HepG2 (cell line): ENCODE measurements around the gene MPP3. TPM values are rescaled to one million over a fixed set of nuclear protein-coding genes. Genes with fewer than 3 reads are reported as not detected.
A peak's percentile ranks its signal among the peaks of the same experiment; 100 is the strongest.

Experiments used
- CERS6 ChIP-seq: sonication (generic); formaldehyde crosslinking; IDR thresholded peaks from 2 replicates; pipeline ENCODE4 v1.5.0; 2020; ENCODE audit warnings: missing genetic modification reagents
- KAT7 ChIP-seq: IDR thresholded peaks from 2 replicates; pipeline ENCODE4 v1.6.1; 2018; ENCODE audit warnings: borderline replicate concordance, missing compliant biosample characterization
- KLF12 ChIP-seq: sonication (generic); formaldehyde crosslinking; IDR thresholded peaks from 2 replicates; pipeline ENCODE4 v1.4.0; 2020; ENCODE audit warnings: missing genetic modification reagents, borderline replicate concordance
- KLF15 ChIP-seq: sonication (generic); formaldehyde crosslinking; IDR thresholded peaks from 2 replicates; pipeline ENCODE4 v1.8.1; 2023; ENCODE audit warnings: borderline replicate concordance, mild to moderate bottlenecking, inconsistent platforms, missing genetic modification reagents, mixed read lengths
- NAIF1 ChIP-seq: sonication (generic); formaldehyde crosslinking; IDR thresholded peaks from 2 replicates; pipeline ENCODE4 v1.5.0; 2020; ENCODE audit warnings: mild to moderate bottlenecking, missing genetic modification reagents, borderline replicate concordance
- NFYC ChIP-seq: IDR thresholded peaks from 2 replicates; pipeline ENCODE4 v1.6.1; 2016; ENCODE audit warnings: missing genetic modification reagents, missing compliant biosample characterization
- PCBP1 ChIP-seq: fragments of 200-400 bp; formaldehyde crosslinking; IDR thresholded peaks from 2 replicates; pipeline ENCODE4 v1.6.1; 2017; ENCODE audit warnings: mild to moderate bottlenecking, low read depth, low read length, borderline replicate concordance
- POLR2A ChIP-seq, 2 experiments: IDR thresholded peaks; 2 replicates each; pipeline ENCODE4 v1.6.1; 2011; ENCODE audit warnings: low read depth in 2 of 2, low read length in 2 of 2, mild to moderate bottlenecking in 1 of 2, moderate library complexity in 1 of 2; ENCODE audit not compliant: insufficient read depth in 1 of 2
- STAG1 ChIP-seq: sonication (generic); formaldehyde crosslinking; IDR thresholded peaks from 2 replicates; pipeline ENCODE4 v1.4.0; 2020; ENCODE audit warnings: missing genetic modification reagents
- TCF12 ChIP-seq, 2 experiments: fragments of 450-650 bp in 1 of 2; sonication (generic) in 1 of 2; formaldehyde crosslinking in 1 of 2; IDR thresholded peaks; 2 replicates each; pipeline versions ENCODE4 v1.6.1 to v1.8.0; 2017 to 2022; ENCODE audit warnings: antibody characterized with exemption in 1 of 2, mild to moderate bottlenecking in 1 of 2, missing genetic modification reagents in 1 of 2, moderate library complexity in 1 of 2
- U2AF2 ChIP-seq: fragments of 200-400 bp; formaldehyde crosslinking; IDR thresholded peaks from 2 replicates; pipeline ENCODE4 v1.6.1; 2017; ENCODE audit warnings: low read depth, mild to moderate bottlenecking, low read length
- YY1 ChIP-seq: IDR thresholded peaks from 2 replicates; pipeline ENCODE4 v1.6.1; 2011; ENCODE audit warnings: low read length, low read depth, moderate library complexity, mild to moderate bottlenecking; ENCODE audit not compliant: insufficient read depth, insufficient replicate concordance
- ZFP41 ChIP-seq: sonication (generic); formaldehyde crosslinking; IDR thresholded peaks from 2 replicates; pipeline ENCODE4 v1.4.0; 2020; ENCODE audit warnings: mild to moderate bottlenecking, missing genetic modification reagents, borderline replicate concordance
- ZFP82 ChIP-seq: sonication (generic); formaldehyde crosslinking; IDR thresholded peaks from 2 replicates; pipeline ENCODE4 v1.5.1; 2020; ENCODE audit warnings: mild to moderate bottlenecking, missing genetic modification reagents, borderline replicate concordance
- ZNF136 ChIP-seq: sonication (generic); formaldehyde crosslinking; IDR thresholded peaks from 2 replicates; pipeline ENCODE4 v1.8.1; 2022; ENCODE audit warnings: low read depth, mild to moderate bottlenecking, moderate library complexity, missing genetic modification reagents
- ZNF232 ChIP-seq: sonication (generic); formaldehyde crosslinking; IDR thresholded peaks from 2 replicates; pipeline ENCODE4 v1.4.0; 2020; ENCODE audit warnings: missing genetic modification reagents, borderline replicate concordance
- ZNF639 ChIP-seq: conservative IDR thresholded peaks from 2 replicates; pipeline ENCODE4 v1.6.1; 2018; ENCODE audit warnings: missing genetic modification reagents
- ZNF652 ChIP-seq: IDR thresholded peaks from 2 replicates; pipeline ENCODE4 v1.6.1; 2016; ENCODE audit warnings: low read depth, borderline replicate concordance
- ZNF724P ChIP-seq: sonication (generic); formaldehyde crosslinking; IDR thresholded peaks from 2 replicates; pipeline ENCODE4 v1.8.0; 2022; ENCODE audit warnings: missing genetic modification reagents, borderline replicate concordance
- ZNF740 ChIP-seq: sonication (generic); formaldehyde crosslinking; IDR thresholded peaks from 2 replicates; pipeline ENCODE4 v1.4.0; 2020; ENCODE audit warnings: missing genetic modification reagents
- ZNF777 ChIP-seq: sonication (generic); formaldehyde crosslinking; IDR thresholded peaks from 2 replicates; pipeline ENCODE4 v1.4.0; 2020; ENCODE audit warnings: missing genetic modification reagents
- ZNF788 ChIP-seq: sonication (generic); formaldehyde crosslinking; IDR thresholded peaks from 2 replicates; pipeline ENCODE4 v1.5.0; 2020; ENCODE audit warnings: mild to moderate bottlenecking, missing genetic modification reagents, borderline replicate concordance
- polyA plus RNA-seq, 8 experiments: library from polyadenylated mRNA; depleted of rRNA in 3 of 8; stranded (reverse) in 7 of 8; unstranded in 1 of 8; fragments of >200 nt; fragmentation: Illumina TruSeq in 4 of 8; extraction: Trizol in 4 of 8; gene quantifications; 2 replicates each; pipeline versions ENCODE4 v1.2.1 to v1.2.3, GENCODE V29; 2011 to 2016; ENCODE audit warnings: low read depth in 4 of 8, missing spikeins in 1 of 8, mixed read lengths in 1 of 8; ENCODE audit not compliant: insufficient read depth in 1 of 8
- total RNA-seq, 5 experiments: library from RNA; depleted of rRNA; stranded (reverse); fragments of >200 nt; fragmentation: Illumina TruSeq; extraction: Trizol; gene quantifications; 2 replicates each; pipeline ENCODE4 v1.2.3, GENCODE V29; 2016; ENCODE audit warnings: low read depth in 1 of 5

The MPP3 gene
- total and polyA plus RNA-seq, 2 of the 13 experiments (the other 11 are each of a cell fraction or from before 2014, with no cell fraction given): 0.91 to 1.8 TPM

GRCh38 chr17:43779145-43780125 is 53.5 kb downstream of the MPP3 start (continued):
- no peak for TF ChIP-seq PCBP1
- peak; percentile 81 for TF ChIP-seq ZNF652 (CRISPR knock-in tag)
- TF ChIP-seq POLR2A (IDR thresholded peaks at IDR 0.05; ENCODE audit: insufficient read depth in 1 of 2, low read depth in 2 of 2, low read length in 2 of 2): peak in 1 of 2 experiments; percentile 16; a peak in 1 of 4 replicates
- no peak for TF ChIP-seq ZNF724P (CRISPR knock-in tag)
- TF ChIP-seq ZNF777: peak; percentile 24
- TF ChIP-seq NFYC (CRISPR knock-in tag): no peak
- no peak for TF ChIP-seq ZNF232
- no peak; the same call in 1 of the 2 replicates for TF ChIP-seq ZNF788 (CRISPR knock-in tag)
- 0 out of 2 replicates have a peak, but pooled peaks have one; percentile 23 for TF ChIP-seq NAIF1 (CRISPR knock-in tag)
- 0 out of 2 replicates have a peak, but pooled peaks have one; percentile 3 for TF ChIP-seq KLF15 (CRISPR knock-in tag)
- peak; percentile 31; the same call in 1 of the 2 replicates for TF ChIP-seq STAG1 (CRISPR knock-in tag)
- TF ChIP-seq ZNF639 (CRISPR knock-in tag): no peak
- TF ChIP-seq ZFP41: no peak
- no peak for TF ChIP-seq U2AF2
- TF ChIP-seq CERS6: no peak
- no peak for TF ChIP-seq ZNF136 (CRISPR knock-in tag)
- peak; percentile 9; the same call in 1 of the 2 replicates for TF ChIP-seq ZNF740 (CRISPR knock-in tag)
- no peak for TF ChIP-seq ZFP82 (CRISPR knock-in tag)
- TF ChIP-seq KAT7 (CRISPR knock-in tag): no peak
- no peak; the same call in 1 of the 2 replicates for TF ChIP-seq KLF12 (CRISPR knock-in tag)
- TF ChIP-seq TCF12 (IDR thresholded peaks at IDR 0.05): no peak
- no peak for TF ChIP-seq TCF12 (CRISPR knock-in tag; IDR thresholded peaks at IDR 0.05)
- TF ChIP-seq YY1: no peak
